ENCODE measurements around the gene NGFR.

DNA sequence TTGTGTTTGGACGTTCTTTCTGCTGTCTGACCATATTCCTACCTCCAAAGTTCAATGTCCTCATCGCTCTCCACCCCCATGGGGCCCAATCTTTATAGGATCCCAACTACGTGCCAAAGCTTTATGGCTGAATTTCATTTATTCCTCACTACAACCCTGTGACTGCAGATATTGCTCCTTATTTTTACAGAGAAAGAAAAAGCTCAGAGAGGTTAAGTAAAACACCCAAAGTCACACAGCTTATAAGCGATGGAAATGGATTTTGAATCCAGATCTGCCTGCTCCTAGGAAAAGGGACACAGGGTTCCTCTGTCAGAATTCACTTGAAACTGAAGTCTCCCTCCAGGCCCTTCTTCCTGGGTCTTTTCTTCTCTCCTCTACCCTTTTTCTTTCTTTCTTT is 9.3 kb downstream of the NGFR start:
- TF ChIP-seq, protein P1, sequence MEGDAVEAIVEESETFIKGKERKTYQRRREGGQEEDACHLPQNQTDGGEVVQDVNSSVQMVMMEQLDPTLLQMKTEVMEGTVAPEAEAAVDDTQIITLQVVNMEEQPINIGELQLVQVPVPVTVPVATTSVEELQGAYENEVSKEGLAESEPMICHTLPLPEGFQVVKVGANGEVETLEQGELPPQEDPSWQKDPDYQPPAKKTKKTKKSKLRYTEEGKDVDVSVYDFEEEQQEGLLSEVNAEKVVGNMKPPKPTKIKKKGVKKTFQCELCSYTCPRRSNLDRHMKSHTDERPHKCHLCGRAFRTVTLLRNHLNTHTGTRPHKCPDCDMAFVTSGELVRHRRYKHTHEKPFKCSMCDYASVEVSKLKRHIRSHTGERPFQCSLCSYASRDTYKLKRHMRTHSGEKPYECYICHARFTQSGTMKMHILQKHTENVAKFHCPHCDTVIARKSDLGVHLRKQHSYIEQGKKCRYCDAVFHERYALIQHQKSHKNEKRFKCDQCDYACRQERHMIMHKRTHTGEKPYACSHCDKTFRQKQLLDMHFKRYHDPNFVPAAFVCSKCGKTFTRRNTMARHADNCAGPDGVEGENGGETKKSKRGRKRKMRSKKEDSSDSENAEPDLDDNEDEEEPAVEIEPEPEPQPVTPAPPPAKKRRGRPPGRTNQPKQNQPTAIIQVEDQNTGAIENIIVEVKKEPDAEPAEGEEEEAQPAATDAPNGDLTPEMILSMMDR (IDR thresholded peaks at IDR 0.05): no peak
- TF ChIP-seq POLR2A (IDR thresholded peaks at IDR 0.05): no peak

Data from testis (tissue), 2 donors.